Measurements from ENCODE around the gene RNASE7.

GRCh38 chr14:21039585-21040369, 2.4 kb upstream of the RNASE7 start:
- TF ChIP-seq CTCF (tag by site-specific recombination; IDR thresholded peaks at IDR 0.05) = peak; percentile 67
- TF ChIP-seq ELK4 (IDR thresholded peaks at IDR 0.05; ENCODE audit: borderline replicate concordance, low read depth, low read length) = no peak
- no peak for TF ChIP-seq ZNF155 (tag by site-specific recombination; IDR thresholded peaks at IDR 0.05)
- peak; percentile 64; the same call in 1 of the 2 replicates for TF ChIP-seq REST (tag by site-specific recombination; IDR thresholded peaks at IDR 0.05)
- TF ChIP-seq ZNF707 (tag by site-specific recombination; IDR thresholded peaks at IDR 0.05) = no peak
- TF ChIP-seq ZNF747 (tag by site-specific recombination; IDR thresholded peaks at IDR 0.05) = no peak
- TF ChIP-seq ZSCAN30 (tag by site-specific recombination; IDR thresholded peaks at IDR 0.05) = no peak
- TF ChIP-seq ZNF324 (tag by site-specific recombination; IDR thresholded peaks at IDR 0.05) = no peak
- TF ChIP-seq ZBTB1 (tag by site-specific recombination; IDR thresholded peaks at IDR 0.05) = no peak
- TF ChIP-seq SP7 (tag by site-specific recombination; IDR thresholded peaks at IDR 0.05) = no peak
- no peak for TF ChIP-seq ZNF670 (tag by site-specific recombination; IDR thresholded peaks at IDR 0.05; ENCODE audit: low read depth)
- no peak for TF ChIP-seq ZNF362 (tag by site-specific recombination; IDR thresholded peaks at IDR 0.05)

All from HEK293 (cell line).